GM18520 (cell line): ENCODE measurements around the gene CHMP3.
"Not testable (repeated sequence)": the region's sequence is repeated elsewhere in the genome, so short reads cannot be mapped to it uniquely, and the experiment has no call there.

Experiments
- ATAC-seq: cut with Tn5 transposase; IDR thresholded peaks from one replicate; pipeline ENCODE4 v1.9.1; 2021; ENCODE audit not compliant: unreplicated experiment

Gene CHMP3

DNA sequence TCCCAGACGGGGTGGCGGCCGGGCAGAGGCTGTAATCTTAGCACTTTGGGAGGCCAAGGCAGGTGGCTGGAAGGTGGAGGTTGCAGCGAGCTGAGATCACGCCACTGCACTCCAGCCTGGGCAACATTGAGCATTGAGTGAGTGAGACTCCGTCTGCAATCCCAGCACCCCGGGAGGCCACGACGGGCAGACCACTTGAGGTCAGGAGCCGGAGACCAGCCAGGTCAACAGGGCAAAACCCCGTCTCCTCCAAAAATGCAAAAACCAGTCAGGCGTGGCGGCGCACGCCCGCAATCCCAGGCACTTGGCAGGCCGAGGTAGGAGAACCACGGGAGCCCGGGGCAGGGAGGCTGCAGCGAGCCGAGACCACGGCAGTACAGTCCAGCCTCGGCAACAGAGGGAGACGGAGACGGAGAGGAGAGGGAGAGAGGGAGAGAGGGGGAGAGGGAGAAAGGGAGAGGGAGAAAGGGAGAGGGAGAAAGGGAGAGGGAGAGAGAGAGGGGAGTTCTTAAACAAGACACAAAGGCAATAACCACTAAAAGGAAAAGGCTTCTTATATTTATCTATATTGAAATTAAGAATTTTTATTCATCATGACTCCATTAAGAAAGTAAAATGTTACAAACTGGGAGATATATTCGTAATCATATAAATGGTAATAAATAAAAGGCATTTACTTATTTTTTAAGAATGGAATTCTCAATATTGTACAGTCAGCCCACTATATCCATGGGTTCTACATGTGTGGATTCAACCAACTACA lies 13.1 kb downstream of the CHMP3 start:
- ATAC-seq, result not testable (repeated sequence)

GRCh38 chr2:86549440-86549839 lies 13.8 kb downstream of the CHMP3 start:
- not testable (repeated sequence) for ATAC-seq

- not testable (repeated sequence) for ATAC-seq
Measured at GRCh38 chr2:86548913-86549396, 14.3 kb downstream of the CHMP3 start.

GRCh38 chr2:86548165-86548912 lies 14.9 kb downstream of the CHMP3 start:
- not testable (repeated sequence) for ATAC-seq

DNA sequence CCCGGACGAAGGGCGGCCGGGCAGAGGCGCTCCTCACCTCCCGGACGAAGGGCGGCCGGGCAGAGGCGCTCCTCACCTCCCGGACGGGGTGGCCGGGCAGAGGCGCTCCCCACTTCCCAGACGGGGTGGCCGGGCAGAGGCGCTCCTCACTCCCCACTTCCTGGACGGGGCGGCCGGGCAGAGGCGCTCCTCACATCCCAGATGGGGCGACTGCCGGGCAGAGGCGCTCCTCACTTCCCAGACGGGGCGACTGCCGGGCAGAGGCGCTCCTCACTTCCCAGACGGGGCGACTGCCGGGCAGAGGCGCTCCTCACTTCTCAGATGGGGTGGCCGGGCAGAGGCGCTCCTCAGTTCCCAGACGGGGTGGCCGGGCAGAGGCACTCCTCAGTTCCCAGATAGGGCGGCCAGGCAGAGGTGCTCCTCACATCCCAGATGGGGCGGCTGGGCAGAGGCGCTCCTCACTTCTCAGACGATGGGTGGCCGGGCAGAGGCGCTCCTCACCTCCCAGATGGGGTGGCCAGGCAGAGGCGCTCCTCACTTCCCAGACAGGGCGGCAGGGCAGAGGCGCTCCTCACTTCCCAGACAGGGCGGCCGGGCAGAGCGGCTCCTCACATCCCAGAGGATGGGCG lies 17.8 kb downstream of the CHMP3 start:
- not testable (repeated sequence) for ATAC-seq

- not testable (repeated sequence) for ATAC-seq
Measured at GRCh38 chr2:86544278-86545099, 18.8 kb downstream of the CHMP3 start.

DNA sequence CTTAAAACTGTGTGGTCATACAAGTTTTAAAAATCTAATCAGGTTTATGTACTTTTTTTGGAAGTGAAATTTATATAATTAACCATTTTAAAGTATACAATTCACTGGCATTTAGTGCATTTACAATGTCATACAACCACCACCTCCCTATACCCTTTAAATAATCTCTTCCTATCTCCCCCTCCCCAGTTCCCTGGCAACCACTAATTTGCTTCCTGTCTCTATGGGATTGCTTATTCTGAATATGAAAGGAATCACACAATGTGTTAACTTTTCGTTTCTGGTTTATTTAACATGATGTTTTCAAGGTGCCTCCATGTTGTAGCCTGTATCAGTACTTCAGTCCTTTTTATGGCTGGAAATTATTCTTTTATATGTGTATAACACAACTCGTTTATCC lies 19.4 kb downstream of the CHMP3 start:
- no peak for ATAC-seq

DNA sequence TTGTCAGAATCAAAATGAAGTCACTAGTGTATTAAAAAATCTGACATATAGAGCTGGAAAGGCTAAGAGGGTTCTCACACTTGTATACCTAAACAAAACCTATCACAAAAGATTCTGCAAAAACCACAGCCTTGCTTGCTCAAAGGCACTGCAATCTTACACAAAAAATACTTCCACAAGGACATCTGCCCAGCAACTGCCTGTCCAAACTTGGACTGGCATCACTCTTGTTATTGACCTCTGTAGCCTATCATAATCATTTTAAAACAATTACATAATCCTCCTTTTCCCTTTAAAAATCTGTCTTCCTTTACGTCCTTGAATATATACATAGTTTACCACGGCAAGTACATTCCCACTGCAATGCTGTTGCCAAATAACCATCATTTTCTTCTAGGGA lies 19.9 kb downstream of the CHMP3 start:
- ATAC-seq, result no peak

GRCh38 chr2:86542814-86543213 lies 20.4 kb downstream of the CHMP3 start:
- no peak for ATAC-seq

DNA sequence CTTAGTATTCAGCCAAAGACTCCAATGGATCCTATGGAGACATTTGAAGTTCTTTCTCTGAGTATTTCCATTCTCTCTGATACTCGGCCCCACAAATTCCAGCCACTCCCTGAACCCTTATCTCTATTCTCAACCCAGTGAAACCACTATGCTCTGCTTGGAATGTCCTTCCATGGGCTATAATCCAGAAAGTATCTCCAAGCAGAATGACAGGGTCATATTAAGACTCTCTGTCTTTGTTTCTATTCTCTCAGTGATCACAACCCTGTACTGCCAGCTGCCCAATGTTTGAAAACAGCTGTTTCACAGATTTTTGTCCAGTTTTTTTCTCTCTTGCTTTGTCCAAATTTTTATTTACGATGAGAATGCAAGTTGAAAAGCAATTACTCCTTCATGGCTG lies 21.9 kb downstream of the CHMP3 start:
- no peak for ATAC-seq

DNA sequence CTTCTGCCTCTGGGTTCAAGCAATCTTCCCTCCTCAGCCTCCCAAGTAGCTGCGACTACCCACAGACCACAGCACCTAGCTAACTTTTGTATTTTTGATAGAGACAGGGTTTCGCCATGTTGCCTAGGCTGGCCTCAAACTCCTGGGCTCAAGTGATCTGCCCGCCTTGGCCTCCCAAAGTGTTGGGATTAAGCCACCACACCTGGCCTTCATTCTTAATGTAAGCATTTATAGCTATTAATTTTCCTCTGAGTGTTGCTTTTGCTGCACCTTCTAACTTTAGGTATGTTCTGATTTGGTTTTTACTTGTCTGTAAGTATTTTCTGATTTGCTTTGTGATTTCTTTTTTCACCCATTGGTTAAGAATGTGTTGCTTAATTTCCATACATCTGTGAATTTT lies 29.7 kb downstream of the CHMP3 start:
- ATAC-seq, result no peak

DNA sequence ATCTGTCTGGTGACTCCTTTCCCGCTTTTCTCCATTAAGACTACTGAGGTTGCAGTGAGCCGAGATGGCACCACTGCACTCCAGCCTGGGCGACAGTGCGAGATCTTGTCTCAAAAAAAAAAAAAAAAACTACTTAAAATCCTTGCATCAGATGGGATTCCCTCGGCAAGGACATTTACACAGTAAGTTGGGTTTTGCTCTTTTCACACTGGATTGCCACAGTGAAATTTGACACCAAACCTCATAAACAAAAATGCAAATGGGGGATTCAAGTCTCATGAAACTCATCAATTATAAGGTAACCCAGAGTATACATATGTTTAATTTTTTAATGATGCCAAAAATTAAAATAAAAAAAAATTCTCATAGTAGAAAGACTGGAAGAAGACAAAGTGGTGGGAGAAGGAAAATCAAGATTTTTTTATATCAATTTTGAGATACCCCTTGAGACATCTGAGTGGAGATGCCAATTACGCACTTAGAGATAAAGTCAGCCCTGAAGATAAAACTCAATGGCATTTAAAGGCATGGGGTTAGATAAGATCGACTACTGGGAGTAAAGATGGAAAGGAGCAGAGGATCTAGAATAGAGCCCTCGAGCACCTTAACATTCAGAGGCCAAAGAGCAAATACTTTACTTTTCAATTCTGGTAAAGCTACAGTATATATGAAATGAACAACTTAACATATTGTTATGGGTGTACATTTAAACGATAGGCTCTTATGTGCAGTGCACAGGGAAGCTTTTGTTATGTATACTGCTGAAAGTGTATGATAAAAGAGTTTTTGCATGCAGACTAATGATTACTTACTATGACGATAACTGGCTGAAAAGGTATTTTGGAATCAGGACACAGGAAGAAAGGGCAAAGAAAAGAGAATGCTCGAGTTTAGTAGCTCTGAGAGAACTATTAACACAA lies 37.6 kb downstream of the CHMP3 start:
- ATAC-seq, result no peak

DNA sequence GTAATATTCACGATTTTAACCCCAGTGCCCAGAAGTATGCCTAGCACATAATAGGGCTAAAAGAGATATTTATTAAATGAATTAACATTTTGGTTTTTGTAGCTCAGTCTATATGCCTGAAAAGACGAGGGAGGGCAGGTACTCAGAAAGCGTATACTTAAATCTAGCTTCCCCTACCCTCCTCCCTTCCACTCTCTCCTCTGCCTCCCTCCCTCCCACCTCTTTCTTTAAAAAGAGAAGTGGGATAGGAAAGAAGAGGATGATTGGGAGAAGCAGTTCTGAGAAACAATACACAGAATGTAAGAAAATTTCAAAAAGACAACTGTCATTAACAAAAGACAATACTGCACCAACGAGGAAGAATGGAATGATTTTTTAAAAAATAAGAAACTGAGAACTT lies 39.8 kb downstream of the CHMP3 start:
- ATAC-seq, result no peak

- ATAC-seq, result no peak
Measured at GRCh38 chr2:86522711-86523110, 40.5 kb downstream of the CHMP3 start.

DNA sequence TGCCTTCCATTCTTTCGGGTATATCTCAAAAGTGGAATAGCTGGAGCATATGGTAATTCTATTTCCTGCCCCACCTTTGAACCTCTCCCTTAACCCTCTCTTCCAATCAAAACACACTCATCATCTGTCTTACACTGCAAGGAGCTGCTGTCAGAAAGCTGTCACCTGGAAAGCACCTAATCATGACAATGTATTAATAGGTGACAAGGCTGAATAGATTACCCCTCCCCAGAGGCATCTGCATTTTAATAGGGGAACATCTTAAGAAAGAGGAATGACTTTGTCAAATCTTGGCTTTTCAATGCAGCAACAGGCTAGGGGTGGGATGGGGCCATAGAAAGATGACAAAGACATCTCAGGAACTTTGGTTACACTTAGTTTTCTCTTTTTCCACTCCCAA lies 41.3 kb downstream of the CHMP3 start:
- no peak for ATAC-seq

GRCh38 chr2:86520153-86520552 lies 43.1 kb downstream of the CHMP3 start:
- ATAC-seq, result no peak

DNA sequence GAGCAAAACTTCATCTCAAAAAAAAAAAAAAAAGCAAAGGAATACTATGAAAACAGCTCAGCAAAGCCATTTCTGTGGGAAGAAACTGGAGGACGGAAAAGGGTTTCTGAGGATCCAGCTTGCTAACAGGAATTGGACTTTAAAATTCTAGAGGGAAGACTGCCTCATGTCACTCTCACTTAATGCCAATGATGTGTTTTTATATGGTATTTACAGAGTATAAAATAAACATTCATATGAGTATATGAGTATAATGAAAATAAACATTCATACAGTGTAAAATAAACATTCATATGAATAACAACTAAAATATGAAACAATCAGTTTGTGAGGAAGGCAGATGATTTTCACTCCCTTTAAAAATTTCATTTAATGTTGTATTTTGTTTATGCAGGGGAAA lies 43.9 kb downstream of the CHMP3 start:
- no peak for ATAC-seq

DNA sequence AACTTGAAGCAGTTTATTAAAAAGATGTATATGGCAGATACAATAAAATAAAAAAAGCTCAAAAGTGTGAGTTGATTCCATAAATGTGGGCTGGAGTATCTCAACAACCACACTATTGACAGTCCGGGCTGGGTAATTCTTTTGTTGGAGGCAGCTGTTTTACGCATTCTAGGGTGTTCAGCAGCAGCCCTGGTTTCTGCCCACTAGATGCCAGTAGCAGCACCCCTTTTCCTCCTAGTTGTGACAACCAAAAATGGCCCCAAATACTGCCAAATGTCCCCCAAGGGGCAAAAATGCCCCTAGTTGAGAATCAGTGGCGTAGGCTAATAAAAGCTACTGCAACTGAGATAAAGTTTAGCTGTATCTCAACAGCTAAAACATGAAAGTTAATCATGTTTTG lies 44.8 kb downstream of the CHMP3 start:
- ATAC-seq, result no peak

DNA sequence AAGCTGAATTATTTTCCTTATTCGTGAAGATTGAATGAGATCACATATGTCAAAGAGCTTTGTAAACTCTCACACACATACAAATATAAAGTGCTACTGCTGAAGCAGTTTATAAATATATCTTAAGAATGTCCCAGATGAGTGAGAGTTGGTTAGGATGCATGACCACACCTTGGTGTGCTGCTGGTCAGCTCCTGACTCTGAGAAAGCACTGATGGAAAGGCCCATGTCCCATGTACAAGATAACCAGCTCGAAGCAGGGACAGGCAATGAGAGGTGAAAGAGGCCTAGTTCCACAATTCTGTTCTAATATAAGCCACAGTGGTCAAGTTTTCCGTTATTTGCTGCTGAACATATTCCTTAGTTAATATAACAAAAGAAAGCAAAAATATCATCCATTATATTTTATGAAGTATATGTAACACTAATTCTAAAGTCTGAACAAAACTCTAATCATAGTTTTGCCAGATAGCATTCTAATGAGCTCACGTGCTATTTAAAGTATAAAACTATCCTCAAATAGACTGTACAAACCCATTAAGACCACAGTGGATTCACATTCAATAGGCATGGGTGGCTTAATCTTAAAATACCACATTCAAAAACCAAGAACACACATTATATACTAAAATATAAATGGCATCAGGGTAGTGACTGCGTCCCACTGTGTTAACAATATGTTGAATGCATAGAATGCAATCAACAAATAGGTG lies 49.1 kb downstream of the CHMP3 start:
- no peak for ATAC-seq
